Type B pancreatic cell (in vitro differentiated cells): ENCODE data around the gene ME2. TPM values are rescaled to one million over a fixed set of nuclear protein-coding genes. Genes with fewer than 3 reads are reported as not detected.

Source experiments
- DNase-seq: peaks from one replicate; pipeline ENCODE4 v3.0.0; 2021; ENCODE audit warnings: mixed read lengths; ENCODE audit not compliant: unreplicated experiment; ENCODE audit errors: extremely low spot score
- H3K27ac Mint-ChIP-seq: 2 replicates; pipeline ENCODE4 v1.8.0; 2021; ENCODE audit warnings: mild to moderate bottlenecking, mixed read lengths
- H3K27me3 Mint-ChIP-seq: 2 replicates; pipeline ENCODE4 v1.8.0; 2021; ENCODE audit warnings: mixed read lengths
- H3K36me3 Mint-ChIP-seq: 2 replicates; pipeline ENCODE4 v1.8.0; 2021; ENCODE audit warnings: mixed read lengths
- H3K4me1 Mint-ChIP-seq: one replicate; pipeline ENCODE4 v1.8.0; 2021; ENCODE audit warnings: mixed read lengths; ENCODE audit not compliant: unreplicated experiment
- H3K4me3 Mint-ChIP-seq: 2 replicates; pipeline ENCODE4 v1.8.0; 2021; ENCODE audit warnings: mild to moderate bottlenecking, mixed read lengths
- H3K9me3 Mint-ChIP-seq: 2 replicates; pipeline ENCODE4 v1.8.0; 2021; ENCODE audit warnings: mixed read lengths
- CTCF ChIP-seq: fragments of 200-600 bp; sonication (generic); conservative IDR thresholded peaks from 2 replicates; pipeline ENCODE4 v1.5.0; 2021; ENCODE audit warnings: antibody characterized with exemption, mild to moderate bottlenecking
- total RNA-seq: library from RNA; stranded (reverse); gene quantifications from 2 replicates; pipeline ENCODE4 v1.2.1, GENCODE V29; 2021; ENCODE audit warnings: low replicate concordance

Gene ME2
- total RNA-seq, 1 donor from 2014 or later = 49.6 TPM

GRCh38 chr18:50982086-50982801 lies 103.3 kb downstream of the ME2 start:
- H3K4me3 Mint-ChIP-seq = no peak overlapping the region
- peaks cover 46% of the 10 kb centered on the region for H3K36me3 Mint-ChIP-seq
- no peaks in the 10 kb centered on the region for H3K27me3 Mint-ChIP-seq
- peaks cover 7% of the 10 kb centered on the region for H3K4me1 Mint-ChIP-seq
- no peak for DNase-seq
- TF ChIP-seq CTCF = no peak
- peak overlapping the region; percentile 50 for H3K27ac Mint-ChIP-seq
- H3K9me3 Mint-ChIP-seq = no peaks in the 10 kb centered on the region

GRCh38 chr18:50982802-50983179 lies 103.9 kb downstream of the ME2 start:
- no peak for DNase-seq
- Mint-ChIP-seq H3K4me3 (no peak overlapping the region), H3K9me3 (no peaks in the 10 kb centered on the region), H3K36me3 (peaks cover 44% of the 10 kb centered on the region), H3K4me1 (peaks cover 7% of the 10 kb centered on the region), H3K27me3 (no peaks in the 10 kb centered on the region), H3K27ac (no peak overlapping the region)
- TF ChIP-seq CTCF = no peak

GRCh38 chr18:50986360-50987087 lies 107.6 kb downstream of the ME2 start:
- Mint-ChIP-seq H3K4me1 (peaks cover 7% of the 10 kb centered on the region), H3K27ac (no peak overlapping the region), H3K9me3 (no peaks in the 10 kb centered on the region), H3K36me3 (peaks cover 25% of the 10 kb centered on the region), H3K27me3 (no peaks in the 10 kb centered on the region), H3K4me3 (no peak overlapping the region)
- DNase-seq = no peak
- no peak for TF ChIP-seq CTCF

GRCh38 chr18:50987261-50987660 lies 108.3 kb downstream of the ME2 start:
- peaks cover 8% of the 10 kb centered on the region for H3K4me1 Mint-ChIP-seq
- H3K27me3 Mint-ChIP-seq = no peaks in the 10 kb centered on the region
- no peaks in the 10 kb centered on the region for H3K9me3 Mint-ChIP-seq
- H3K36me3 Mint-ChIP-seq = peaks cover 23% of the 10 kb centered on the region
- no peak overlapping the region for H3K27ac Mint-ChIP-seq
- no peak for DNase-seq
- no peak overlapping the region for H3K4me3 Mint-ChIP-seq
- TF ChIP-seq CTCF = no peak

GRCh38 chr18:50989711-50990110 lies 110.8 kb downstream of the ME2 start:
- Mint-ChIP-seq H3K27ac (no peak overlapping the region), H3K4me1 (peaks cover 5% of the 10 kb centered on the region), H3K36me3 (peaks cover 13% of the 10 kb centered on the region), H3K9me3 (no peaks in the 10 kb centered on the region), H3K4me3 (no peak overlapping the region), H3K27me3 (no peaks in the 10 kb centered on the region)
- no peak for TF ChIP-seq CTCF
- DNase-seq = no peak
